CD4-positive, CD25-positive, alpha-beta regulatory T cell (primary cell): ENCODE data around the gene DNAJC13. TPM values are rescaled to one million over a fixed set of nuclear protein-coding genes. Genes with fewer than 3 reads are reported as not detected.

Source experiments
- ATAC-seq, 2 donors: fragments of 150-1000 bp; cut with Tn5 transposase; one replicate each; pipeline ENCODE4 v1.10.0; 2021; ENCODE audit warnings: low read depth in 2 of 2, moderate number of reproducible peaks in 2 of 2, moderate library complexity in 1 of 2
- DNase-seq, 3 donors: peaks; one replicate each; pipeline versions ENCODE4 v3.0.0 to v3.0.0-alpha.2; 2012 to 2022; ENCODE audit warnings: mixed read lengths in 1 of 3
- H3K27ac ChIP-seq: one replicate; pipeline ENCODE4 v1.7.0; 2013; ENCODE audit warnings: mild to moderate bottlenecking, low read length; ENCODE audit not compliant: insufficient read depth, poor library complexity, severe bottlenecking
- H3K27me3 ChIP-seq: one replicate; pipeline ENCODE4 v1.7.0; 2013; ENCODE audit warnings: low read length; ENCODE audit not compliant: control insufficient read depth, insufficient read depth
- H3K36me3 ChIP-seq: one replicate; pipeline ENCODE4 v1.7.0; 2013; ENCODE audit warnings: mild to moderate bottlenecking, low read length, moderate library complexity; ENCODE audit not compliant: control insufficient read depth, insufficient read depth
- H3K4me1 ChIP-seq: 2 replicates; pipeline ENCODE4 v1.7.0; 2013; ENCODE audit warnings: mild to moderate bottlenecking, low read length; ENCODE audit not compliant: insufficient read depth, control insufficient read depth, poor library complexity, severe bottlenecking
- H3K4me3 ChIP-seq: one replicate; pipeline ENCODE4 v1.7.0; 2013; ENCODE audit warnings: low read depth, mild to moderate bottlenecking, low read length, moderate library complexity
- H3K9me3 ChIP-seq, 2 experiments: 1 replicate in 1 of 2; 2 replicates in 1 of 2; pipeline ENCODE4 v1.7.0; 2013; ENCODE audit warnings: low read length in 2 of 2, mild to moderate bottlenecking in 1 of 2, moderate library complexity in 1 of 2; ENCODE audit not compliant: control insufficient read depth in 2 of 2
- H3K27ac Mint-ChIP-seq, 3 donors: one replicate each; pipeline ENCODE4 v1.8.0; 2020 to 2022; ENCODE audit warnings: mild to moderate bottlenecking in 3 of 3, mixed read lengths in 3 of 3, moderate library complexity in 2 of 3
- H3K27me3 Mint-ChIP-seq: one replicate; pipeline ENCODE4 v1.8.0; 2022; ENCODE audit warnings: mild to moderate bottlenecking, mixed read lengths
- H3K36me3 Mint-ChIP-seq: one replicate; pipeline ENCODE4 v1.8.0; 2020; ENCODE audit warnings: mixed read lengths
- H3K4me1 Mint-ChIP-seq, 4 donors: one replicate each; pipeline ENCODE4 v1.8.0; 2020 to 2022; ENCODE audit warnings: mixed read lengths in 4 of 4, mild to moderate bottlenecking in 1 of 4
- H3K4me3 Mint-ChIP-seq, 4 donors: one replicate each; pipeline ENCODE4 v1.8.0; 2020 to 2022; ENCODE audit warnings: mild to moderate bottlenecking in 4 of 4, mixed read lengths in 4 of 4, moderate library complexity in 3 of 4
- H3K9me3 Mint-ChIP-seq, 7 donors: one replicate each; pipeline ENCODE4 v1.8.0; 2020 to 2022; ENCODE audit warnings: mixed read lengths in 7 of 7, mild to moderate bottlenecking in 3 of 7, moderate library complexity in 2 of 7
- polyA plus RNA-seq, 4 donors: library from polyadenylated mRNA; unstranded; fragments of 300-500 nt; fragmentation: Illumina TruSeq; gene quantifications; one replicate each; pipeline ENCODE4 v1.2.3, GENCODE V29; 2021
- total RNA-seq: library from RNA; stranded (reverse); gene quantifications from one replicate; pipeline ENCODE4 v1.2.3, GENCODE V29; 2022

The DNAJC13 gene
- total and polyA plus RNA-seq, 5 donors from 2014 or later: 7.1 to 29.4 (median 10.6) TPM

DNA sequence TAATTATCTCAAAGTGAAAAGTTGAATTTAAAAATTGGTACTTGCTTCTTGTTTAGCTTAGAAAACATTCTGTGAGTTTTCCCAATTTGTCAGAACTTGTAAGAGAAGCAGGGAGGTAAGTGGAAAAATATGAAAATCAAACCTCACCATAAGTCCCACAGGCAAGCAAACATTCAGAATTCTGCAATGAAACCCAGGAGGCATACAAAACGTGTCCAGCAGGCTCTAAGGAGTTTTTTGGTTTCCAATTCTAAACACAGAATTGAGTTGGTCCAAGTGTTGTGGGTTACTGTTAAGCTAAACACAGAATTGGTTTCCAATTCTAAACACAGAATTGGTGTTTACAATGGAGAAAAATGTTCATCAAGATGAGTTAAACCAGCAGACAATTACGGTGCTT lies 152.7 kb downstream of the DNAJC13 start:
- no peaks in the 10 kb centered on the region for H3K4me1 ChIP-seq
- Mint-ChIP-seq H3K9me3 (peaks cover 0 to 3% (median 0%) of the 10 kb centered on the region in 7 donors), H3K4me1 (peaks cover 0 to 11% (median 3%) of the 10 kb centered on the region in 4 donors), H3K4me3 (no peak overlapping the region), H3K27ac (peak overlapping the region in 1 of 3 donors; percentile 47), H3K36me3 (peaks cover 48% of the 10 kb centered on the region), H3K27me3 (no peaks in the 10 kb centered on the region)
- no peak overlapping the region for H3K4me3 ChIP-seq
- no peaks in the 10 kb centered on the region for H3K27me3 ChIP-seq
- no peaks in the 10 kb centered on the region for H3K9me3 ChIP-seq
- ATAC-seq (no peak), DNase-seq (no peak)
- peaks cover 9% of the 10 kb centered on the region for H3K36me3 ChIP-seq
- H3K27ac ChIP-seq: no peak overlapping the region

DNA sequence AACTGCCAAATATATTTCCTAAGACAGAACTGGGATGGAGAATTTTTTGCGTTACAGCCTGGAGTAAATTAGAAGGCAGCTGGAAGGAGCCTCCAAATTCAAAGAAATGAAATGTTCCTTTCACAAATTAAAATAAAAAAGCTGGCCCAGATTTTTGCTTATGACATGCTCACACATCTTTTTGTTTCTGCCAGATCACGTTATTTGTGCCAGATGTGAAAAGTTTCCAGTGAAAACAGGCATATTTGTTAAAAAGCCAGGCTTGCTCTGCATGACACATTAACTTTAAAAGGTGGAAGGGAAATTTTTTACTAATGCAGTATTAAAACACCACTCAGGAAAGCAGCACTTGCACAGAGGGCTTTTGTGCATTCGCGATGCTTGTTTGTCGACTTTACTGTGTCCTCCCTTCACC lies 156.5 kb downstream of the DNAJC13 start:
- Histone ChIP-seq H3K9me3 (no peaks in the 10 kb centered on the region), H3K36me3 (peaks cover 21% of the 10 kb centered on the region), H3K27ac (no peak overlapping the region), H3K27me3 (no peaks in the 10 kb centered on the region), H3K4me3 (no peak overlapping the region), H3K4me1 (no peaks in the 10 kb centered on the region)
- Mint-ChIP-seq H3K4me3 (no peak overlapping the region), H3K27me3 (no peaks in the 10 kb centered on the region), H3K36me3 (peaks cover 53% of the 10 kb centered on the region), H3K4me1 (peaks cover 0 to 2% (median 0%) of the 10 kb centered on the region in 4 donors), H3K9me3 (peaks cover 0 to 3% (median 0%) of the 10 kb centered on the region in 7 donors), H3K27ac (no peak overlapping the region)
- no peak for ATAC-seq
- no peak for DNase-seq

DNA sequence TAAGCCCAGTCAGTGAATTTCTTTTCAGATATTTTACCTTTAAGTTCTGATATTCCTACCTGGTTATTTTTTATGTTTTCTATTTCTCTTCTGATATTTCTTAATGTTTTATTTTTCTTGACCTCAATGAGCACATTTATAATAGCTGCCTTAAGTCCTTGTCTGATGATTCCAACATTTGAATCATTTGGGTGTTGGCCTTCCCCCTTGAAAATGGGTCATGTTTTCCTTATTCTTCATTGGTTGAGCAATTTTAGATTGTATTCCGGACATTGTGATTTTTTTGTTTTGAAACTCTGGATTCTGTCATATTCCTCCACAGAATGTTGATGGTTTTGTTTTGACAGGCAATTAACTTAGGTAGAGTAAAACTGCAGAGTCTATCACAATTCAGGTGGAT lies 170.1 kb downstream of the DNAJC13 start:
- Mint-ChIP-seq H3K27ac (no peak overlapping the region), H3K4me3 (no peak overlapping the region), H3K4me1 (no peaks in the 10 kb centered on the region), H3K36me3 (peaks cover 44% of the 10 kb centered on the region), H3K27me3 (no peaks in the 10 kb centered on the region), H3K9me3 (peaks cover 0 to 9% (median 2%) of the 10 kb centered on the region in 7 donors)
- DNase-seq (no peak), ATAC-seq (no peak)
- no peak overlapping the region for H3K4me3 ChIP-seq
- H3K27me3 ChIP-seq: no peaks in the 10 kb centered on the region
- no peaks in the 10 kb centered on the region for H3K9me3 ChIP-seq
- H3K27ac ChIP-seq: no peak overlapping the region
- peaks cover 2% of the 10 kb centered on the region for H3K36me3 ChIP-seq
- no peaks in the 10 kb centered on the region for H3K4me1 ChIP-seq

Other genes starting within 250 kb of the DNAJC13 start
- not detected for gene ACP3, start 100.1 kb upstream of the DNAJC13 start, total RNA-seq
- gene ACP3, start 100.1 kb upstream of the DNAJC13 start, polyA plus RNA-seq: not detected
- gene ACKR4, start 179.8 kb downstream of the DNAJC13 start, total RNA-seq: 0.27 TPM
- gene ACKR4, start 179.8 kb downstream of the DNAJC13 start, polyA plus RNA-seq: under 1 TPM in 2 of 4 donors, not detected in 2; 0.11 to 0.16 TPM
- 27.5 TPM for gene ACAD11, start 242.3 kb downstream of the DNAJC13 start, total RNA-seq
- gene ACAD11, start 242.3 kb downstream of the DNAJC13 start, polyA plus RNA-seq: 1 to 10 TPM; 2.7 to 5.0 (median 4.0) TPM
- gene UBA5, start 242.8 kb downstream of the DNAJC13 start, total RNA-seq: 20.7 TPM
- 10 to 100 TPM; 25.2 to 34.4 (median 30.0) TPM for gene UBA5, start 242.8 kb downstream of the DNAJC13 start, polyA plus RNA-seq